Ascending aorta (tissue), 2 donors: ENCODE data around the gene ST6GALNAC3. TPM values are rescaled to one million over a fixed set of nuclear protein-coding genes. Genes with fewer than 3 reads are reported as not detected.

Source experiments
- DNase-seq, 2 donors: peaks; one replicate each; pipeline ENCODE4 v3.0.0-alpha.2; 2019; ENCODE audit warnings: low spot score in 2 of 2
- H3K27ac ChIP-seq, 2 donors: fragments of 200-600 bp; sonication (generic); one replicate each; pipeline ENCODE4 v1.5.1; 2016 to 2017; ENCODE audit warnings: mild to moderate bottlenecking in 1 of 2
- H3K27me3 ChIP-seq: fragments of 200-600 bp; sonication (generic); one replicate; pipeline ENCODE4 v1.5.1; 2017
- H3K36me3 ChIP-seq, 2 donors: fragments of 200-600 bp; sonication (generic); one replicate each; pipeline ENCODE4 v1.5.1; 2016
- H3K4me1 ChIP-seq, 2 donors: fragments of 200-600 bp; sonication (generic); one replicate each; pipeline ENCODE4 v1.5.1; 2016 to 2017; ENCODE audit warnings: mild to moderate bottlenecking in 1 of 2
- H3K4me3 ChIP-seq, 2 donors: fragments of 200-600 bp; sonication (generic); one replicate each; pipeline ENCODE4 v1.5.1; 2016 to 2017; ENCODE audit warnings: mild to moderate bottlenecking in 1 of 2
- H3K9me3 ChIP-seq, 2 donors: fragments of 200-600 bp; sonication (generic); one replicate each; pipeline ENCODE4 v1.5.1; 2016
- intact Hi-C: fragments of 100-400 bp; cut with DNase I; formaldehyde crosslinking; loops from one replicate; pipeline ENCODE4 v1.15.1; 2023
- total RNA-seq: library from RNA; depleted of rRNA; stranded (reverse); fragments of >200 nt; gene quantifications from one replicate; pipeline ENCODE4 v1.1.0, GENCODE V29; 2016
- TF ChIP-seq, protein P1 (sequence below), 3 experiments: fragments of 200-600 bp in 2 of 3; fragments of 450-650 bp in 1 of 3; sonication (generic) in 2 of 3; IDR thresholded peaks; one replicate each; pipeline ENCODE4 v1.5.1; 2016 to 2019; ENCODE audit warnings: antibody characterized with exemption in 3 of 3, mild to moderate bottlenecking in 1 of 3, moderate library complexity in 1 of 3

The ST6GALNAC3 gene
- total RNA-seq, 1 donor from 2014 or later = 34.5 TPM

- no peaks in the 10 kb centered on the region for H3K36me3 ChIP-seq
- intact Hi-C loops = no loop called here
- TF ChIP-seq, protein P1, sequence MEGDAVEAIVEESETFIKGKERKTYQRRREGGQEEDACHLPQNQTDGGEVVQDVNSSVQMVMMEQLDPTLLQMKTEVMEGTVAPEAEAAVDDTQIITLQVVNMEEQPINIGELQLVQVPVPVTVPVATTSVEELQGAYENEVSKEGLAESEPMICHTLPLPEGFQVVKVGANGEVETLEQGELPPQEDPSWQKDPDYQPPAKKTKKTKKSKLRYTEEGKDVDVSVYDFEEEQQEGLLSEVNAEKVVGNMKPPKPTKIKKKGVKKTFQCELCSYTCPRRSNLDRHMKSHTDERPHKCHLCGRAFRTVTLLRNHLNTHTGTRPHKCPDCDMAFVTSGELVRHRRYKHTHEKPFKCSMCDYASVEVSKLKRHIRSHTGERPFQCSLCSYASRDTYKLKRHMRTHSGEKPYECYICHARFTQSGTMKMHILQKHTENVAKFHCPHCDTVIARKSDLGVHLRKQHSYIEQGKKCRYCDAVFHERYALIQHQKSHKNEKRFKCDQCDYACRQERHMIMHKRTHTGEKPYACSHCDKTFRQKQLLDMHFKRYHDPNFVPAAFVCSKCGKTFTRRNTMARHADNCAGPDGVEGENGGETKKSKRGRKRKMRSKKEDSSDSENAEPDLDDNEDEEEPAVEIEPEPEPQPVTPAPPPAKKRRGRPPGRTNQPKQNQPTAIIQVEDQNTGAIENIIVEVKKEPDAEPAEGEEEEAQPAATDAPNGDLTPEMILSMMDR (IDR thresholded peaks at IDR 0.05) = no peak
- H3K9me3 ChIP-seq = no peaks in the 10 kb centered on the region
- no peak overlapping the region for H3K4me3 ChIP-seq
- H3K27me3 ChIP-seq = no peaks in the 10 kb centered on the region
- H3K27ac ChIP-seq = no peak overlapping the region
- H3K4me1 ChIP-seq = no peaks in the 10 kb centered on the region
- no peak for DNase-seq
Measured at GRCh38 chr1:76585980-76586674, 511.6 kb downstream of the ST6GALNAC3 start.

DNA sequence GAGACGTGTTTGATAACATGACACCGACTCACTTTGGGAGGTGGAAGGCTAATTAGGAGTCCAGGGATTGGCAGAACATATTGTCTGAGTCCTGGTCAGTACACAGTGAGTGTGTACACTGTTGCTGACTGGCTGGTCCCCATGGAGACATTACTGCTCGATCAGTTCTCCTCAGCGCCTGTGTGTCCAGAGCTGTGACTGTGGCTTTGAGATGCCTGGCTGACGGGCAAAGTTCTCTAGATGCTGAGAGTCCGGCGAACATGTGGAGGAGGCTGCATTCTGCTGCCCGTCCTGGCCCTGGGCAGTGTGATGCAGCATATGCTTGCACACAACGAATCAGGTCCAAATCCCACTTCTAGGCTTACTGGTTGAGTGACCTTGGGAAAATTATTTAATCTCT, 512.7 kb downstream of the ST6GALNAC3 start:
- Histone ChIP-seq H3K9me3 (no peaks in the 10 kb centered on the region), H3K4me1 (no peaks in the 10 kb centered on the region), H3K27me3 (no peaks in the 10 kb centered on the region), H3K36me3 (no peaks in the 10 kb centered on the region), H3K4me3 (no peak overlapping the region), H3K27ac (no peak overlapping the region)
- no peak for DNase-seq
- TF ChIP-seq, protein P1 (IDR thresholded peaks at IDR 0.05) = no peak
- intact Hi-C loops = no loop called here

DNA sequence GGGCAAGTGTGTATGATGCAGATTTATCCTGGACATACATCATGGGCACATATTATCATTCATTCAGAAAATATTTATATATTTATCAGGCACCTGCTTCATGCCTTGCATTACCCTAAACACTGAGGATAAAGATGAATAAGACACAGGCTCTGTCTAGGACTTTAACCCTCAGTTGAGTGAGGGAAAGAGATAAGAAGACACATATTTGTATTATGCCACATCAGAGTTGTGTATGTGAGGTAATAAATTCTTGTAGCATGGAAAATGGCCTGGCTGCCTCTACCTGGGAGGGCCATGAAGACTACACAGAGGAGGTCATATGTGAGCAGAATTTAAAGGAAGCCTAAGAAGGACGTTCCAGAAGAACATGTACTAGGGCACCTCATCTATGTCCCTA, 516.9 kb downstream of the ST6GALNAC3 start:
- Histone ChIP-seq H3K27me3 (no peaks in the 10 kb centered on the region), H3K9me3 (no peaks in the 10 kb centered on the region), H3K27ac (no peak overlapping the region), H3K4me3 (no peak overlapping the region), H3K36me3 (no peaks in the 10 kb centered on the region), H3K4me1 (no peaks in the 10 kb centered on the region)
- TF ChIP-seq, protein P1 (IDR thresholded peaks at IDR 0.05) = no peak
- intact Hi-C loops = no loop called here
- no peak for DNase-seq

DNA sequence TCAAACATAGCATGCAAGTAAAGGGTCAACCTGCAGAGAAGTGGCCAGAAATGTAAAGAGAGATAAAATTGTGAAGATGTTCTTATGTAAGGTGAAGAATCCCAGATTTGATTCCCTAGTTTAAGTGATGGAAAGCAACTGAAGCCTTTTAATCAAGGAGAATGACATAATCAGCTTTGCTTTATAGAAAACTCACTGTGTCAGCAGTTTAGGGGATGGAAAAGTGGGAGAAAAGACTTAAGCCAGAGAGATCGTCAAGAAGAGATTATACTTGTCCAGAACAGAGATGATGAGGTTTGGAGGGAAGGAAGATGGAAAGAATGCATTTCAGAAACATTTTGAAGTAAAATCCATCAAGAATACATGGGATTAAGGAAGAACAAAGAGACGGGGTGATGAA, 517.4 kb downstream of the ST6GALNAC3 start:
- Histone ChIP-seq H3K27me3 (no peaks in the 10 kb centered on the region), H3K9me3 (no peaks in the 10 kb centered on the region), H3K4me1 (no peaks in the 10 kb centered on the region), H3K27ac (no peak overlapping the region), H3K4me3 (no peak overlapping the region), H3K36me3 (no peaks in the 10 kb centered on the region)
- no peak for DNase-seq
- intact Hi-C loops = no loop called here
- TF ChIP-seq, protein P1 (IDR thresholded peaks at IDR 0.05) = no peak

DNA sequence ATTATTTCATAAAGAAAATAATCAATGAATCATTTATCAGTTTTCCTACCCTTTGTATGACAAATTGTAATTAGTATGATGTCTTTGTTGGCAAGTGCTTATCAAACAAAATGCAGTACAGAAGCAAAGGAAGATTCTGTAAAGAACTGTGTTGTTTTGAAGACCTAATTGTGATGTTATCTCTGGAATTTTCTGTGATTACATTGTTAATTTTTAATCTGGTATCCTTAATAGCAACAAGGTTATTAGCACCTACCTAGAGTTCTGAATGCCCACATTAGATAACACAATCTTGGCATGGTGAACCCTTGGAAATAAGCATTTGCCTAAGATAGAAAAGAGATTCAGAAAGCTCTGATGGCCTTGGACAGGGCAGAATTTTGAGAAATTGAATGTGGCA, 518.6 kb downstream of the ST6GALNAC3 start:
- H3K27ac ChIP-seq = no peak overlapping the region
- TF ChIP-seq, protein P1 (IDR thresholded peaks at IDR 0.05) = no peak

GRCh38 chr1:76593618-76594017, 519.1 kb downstream of the ST6GALNAC3 start:
- Histone ChIP-seq H3K4me3 (no peak overlapping the region), H3K4me1 (no peaks in the 10 kb centered on the region), H3K27ac (no peak overlapping the region), H3K9me3 (no peaks in the 10 kb centered on the region), H3K36me3 (no peaks in the 10 kb centered on the region), H3K27me3 (no peaks in the 10 kb centered on the region)
- DNase-seq = no peak
- TF ChIP-seq, protein P1 (IDR thresholded peaks at IDR 0.05) = no peak
- intact Hi-C loops = no loop called here

More for the DNA sequence above, 518.6 kb downstream of the ST6GALNAC3 start:
- no peaks in the 10 kb centered on the region for H3K4me1 ChIP-seq
- intact Hi-C loops = no loop called here
- no peaks in the 10 kb centered on the region for H3K36me3 ChIP-seq
- DNase-seq = no peak
- no peaks in the 10 kb centered on the region for H3K27me3 ChIP-seq
- no peaks in the 10 kb centered on the region for H3K9me3 ChIP-seq
- H3K4me3 ChIP-seq = no peak overlapping the region
